GM23338 (cell line): ENCODE results near the gene TENT5C. TPM values are rescaled to one million over a fixed set of nuclear protein-coding genes. Genes with fewer than 3 reads are reported as not detected.

Source experiments
- ATAC-seq: fragments of 200-7000 bp; cut with Tn5 transposase; 3 replicates; pipeline ENCODE4 v1.9.1; 2020
- DNase-seq: peaks from one replicate; pipeline ENCODE4 v3.0.0-alpha.2; 2015; ENCODE audit warnings: low spot score
- H2AFZ ChIP-seq: fragments of 200-600 bp; sonication (generic); 2 replicates; pipeline ENCODE4 v1.8.0; 2016; ENCODE audit warnings: antibody characterized with exemption, mild to moderate bottlenecking, moderate library complexity
- H3F3A ChIP-seq: fragments of 200-600 bp; sonication (generic); replicated peaks from 2 replicates; pipeline ENCODE4 v1.8.0; 2017; ENCODE audit warnings: antibody characterized with exemption, mixed run types, low read depth
- H3K27ac ChIP-seq: fragments of 200-600 bp; sonication (generic); 2 replicates; pipeline ENCODE4 v1.6.1; 2016; ENCODE audit warnings: low read depth
- H3K27me3 ChIP-seq: fragments of 200-600 bp; sonication (generic); 2 replicates; pipeline ENCODE4 v1.8.0; 2016; ENCODE audit warnings: mild to moderate bottlenecking, mixed run types, moderate library complexity; ENCODE audit not compliant: insufficient read depth
- H3K36me3 ChIP-seq: fragments of 200-600 bp; sonication (generic); 2 replicates; pipeline ENCODE4 v1.8.0; 2016; ENCODE audit warnings: mild to moderate bottlenecking; ENCODE audit not compliant: insufficient read depth
- H3K4me1 ChIP-seq: fragments of 200-600 bp; sonication (generic); 2 replicates; pipeline ENCODE4 v1.8.0; 2016; ENCODE audit warnings: mild to moderate bottlenecking, moderate library complexity; ENCODE audit not compliant: insufficient read depth
- H3K4me2 ChIP-seq: fragments of 200-600 bp; sonication (generic); 2 replicates; pipeline ENCODE4 v1.7.1; 2017; ENCODE audit warnings: mixed run types
- H3K4me3 ChIP-seq: fragments of 200-600 bp; sonication (generic); 2 replicates; pipeline ENCODE4 v1.6.1; 2016; ENCODE audit warnings: mixed run types
- H3K79me2 ChIP-seq: fragments of 200-600 bp; sonication (generic); replicated peaks from 2 replicates; pipeline ENCODE4 v1.8.0; 2017; ENCODE audit warnings: mild to moderate bottlenecking; ENCODE audit not compliant: insufficient read depth
- H3K9me2 ChIP-seq: fragments of 200-600 bp; sonication (generic); 2 replicates; pipeline ENCODE4 v1.8.0; 2017; ENCODE audit not compliant: insufficient read depth
- H4K20me1 ChIP-seq: fragments of 200-600 bp; sonication (generic); replicated peaks from 2 replicates; pipeline ENCODE4 v1.8.0; 2017; ENCODE audit warnings: mild to moderate bottlenecking; ENCODE audit not compliant: insufficient read depth
- H3K27ac Mint-ChIP-seq: 2 replicates; pipeline ENCODE4 v1.8.0; 2020; ENCODE audit warnings: inconsistent platforms, mild to moderate bottlenecking, moderate library complexity, mixed read lengths
- H3K27me3 Mint-ChIP-seq: 3 replicates; pipeline ENCODE4 v1.8.0; 2022; ENCODE audit warnings: low read depth, mild to moderate bottlenecking, moderate library complexity, mixed read lengths, inconsistent platforms; ENCODE audit not compliant: insufficient read depth, poor library complexity
- H3K36me3 Mint-ChIP-seq: 3 replicates; pipeline ENCODE4 v1.8.0; 2021; ENCODE audit warnings: low read depth, mild to moderate bottlenecking, inconsistent platforms, moderate library complexity, mixed read lengths
- H3K4me1 Mint-ChIP-seq: 3 replicates; pipeline ENCODE4 v1.8.0; 2020; ENCODE audit warnings: mild to moderate bottlenecking, inconsistent platforms, mixed read lengths
- H3K4me3 Mint-ChIP-seq: 3 replicates; pipeline ENCODE4 v1.8.0; 2021; ENCODE audit warnings: moderate library complexity, mild to moderate bottlenecking, inconsistent platforms, mixed read lengths
- H3K9me3 Mint-ChIP-seq: 3 replicates; pipeline ENCODE4 v1.8.0; 2020; ENCODE audit warnings: moderate library complexity, mild to moderate bottlenecking, inconsistent platforms, mixed read lengths
- CREB1 ChIP-seq: fragments of 250-450 bp; sonication (Bioruptor Pico); IDR thresholded peaks from 2 replicates; pipeline ENCODE4 v1.5.0; 2020; ENCODE audit warnings: low read depth, mild to moderate bottlenecking, moderate library complexity
- CTCF ChIP-seq, 2 experiments: fragments of 200-600 bp in 1 of 2; sonication (generic) in 1 of 2; conservative IDR thresholded peaks; 2 replicates each; pipeline versions ENCODE4 v1.5.1 to v1.6.1; 2016 to 2017; ENCODE audit warnings: antibody characterized with exemption in 2 of 2, low read depth in 2 of 2, mild to moderate bottlenecking in 2 of 2, moderate library complexity in 1 of 2
- EZH2 ChIP-seq: fragments of 200-600 bp; sonication (generic); IDR thresholded peaks from one replicate; pipeline ENCODE4 v1.8.0; 2017; ENCODE audit warnings: antibody characterized with exemption, mild to moderate bottlenecking, low read depth; ENCODE audit not compliant: unreplicated experiment
- EZH2phosphoT487 ChIP-seq: fragments of 200-600 bp; sonication (generic); IDR thresholded peaks from one replicate; pipeline ENCODE4 v1.8.1; 2018; ENCODE audit warnings: antibody characterized with exemption; ENCODE audit not compliant: unreplicated experiment
- JUNB ChIP-seq: IDR thresholded peaks from one replicate; pipeline ENCODE4 v1.6.1; 2016; ENCODE audit warnings: antibody characterized with exemption; ENCODE audit not compliant: unreplicated experiment
- NANOG ChIP-seq: IDR thresholded peaks from 2 replicates; pipeline ENCODE4 v1.6.1; 2016; ENCODE audit warnings: antibody characterized with exemption, borderline replicate concordance
- POLR2AphosphoS5 ChIP-seq: IDR thresholded peaks from 2 replicates; pipeline ENCODE4 v1.6.1; 2016; ENCODE audit warnings: antibody characterized with exemption, low read depth
- STAT1 ChIP-seq: IDR thresholded peaks from one replicate; pipeline ENCODE4 v1.6.1; 2016; ENCODE audit warnings: antibody characterized with exemption; ENCODE audit not compliant: unreplicated experiment
- ZNF331 ChIP-seq: fragments of 250-450 bp; sonication (Bioruptor Pico); IDR thresholded peaks from 2 replicates; pipeline ENCODE4 v1.5.0; 2020; ENCODE audit warnings: low read depth, mild to moderate bottlenecking, moderate library complexity
- ZNF462 ChIP-seq: fragments of 250-450 bp; sonication (Bioruptor Pico); IDR thresholded peaks from 2 replicates; pipeline ENCODE4 v1.5.0; 2020; ENCODE audit warnings: mild to moderate bottlenecking, moderate library complexity
- polyA plus RNA-seq: library from polyadenylated mRNA; unstranded; fragments of >200 nt; fragmentation: Nextera tagmentation; extraction: Ambion mirVana; gene quantifications from 2 replicates; pipeline ENCODE4 v1.2.1, GENCODE V29; 2016
- total RNA-seq: library from RNA; depleted of rRNA; stranded (reverse); fragments of >200 nt; shearing (Covaris generic); gene quantifications from 2 replicates; pipeline ENCODE4 v1.2.3, GENCODE V29; 2014

TENT5C gene
- total and polyA plus RNA-seq, 2 experiments from 2014 or later, result 0.23 to 0.80 TPM

GRCh38 chr1:117613969-117614729 is 8.3 kb downstream of the TENT5C start:
- Histone ChIP-seq H3K4me1 (no peaks in the 10 kb centered on the region), H3K79me2 (no peaks in the 10 kb centered on the region), H3K36me3 (no peaks in the 10 kb centered on the region), H3K4me2 (no peak overlapping the region), H3K9me2 (no peaks in the 10 kb centered on the region; the same call in 1 of the 2 replicates), H4K20me1 (no peaks in the 10 kb centered on the region), H3K27ac (no peak overlapping the region), H3K4me3 (no peak overlapping the region), H3K27me3 (peaks cover 4% of the 10 kb centered on the region; the same call in 1 of the 2 replicates), H2AFZ (no peak overlapping the region), H3F3A (no peaks in the 10 kb centered on the region)
- no peak for TF ChIP-seq ZNF331 (CRISPR knock-in tag)
- no peak for TF ChIP-seq EZH2phosphoT487
- TF ChIP-seq ZNF462 (CRISPR knock-in tag), result no peak
- no peak for TF ChIP-seq CTCF (conservative IDR thresholded peaks at IDR 0.05; ENCODE audit: low read depth in 2 of 2)
- no peak for TF ChIP-seq NANOG
- no peak for TF ChIP-seq POLR2AphosphoS5
- TF ChIP-seq JUNB, result no peak
- TF ChIP-seq CREB1 (CRISPR knock-in tag), result no peak
- no peak for TF ChIP-seq EZH2
- TF ChIP-seq STAT1, result no peak
- Mint-ChIP-seq H3K9me3 (no peaks in the 10 kb centered on the region), H3K36me3 (no peaks in the 10 kb centered on the region), H3K4me3 (no peak overlapping the region), H3K27ac (no peak overlapping the region), H3K27me3 (peaks cover 3% of the 10 kb centered on the region), H3K4me1 (peaks cover 18% of the 10 kb centered on the region)
- ATAC-seq, result no peak
- no peak for DNase-seq
